Measurements from ENCODE around the gene PLEKHO1. TPM values are rescaled to one million over a fixed set of nuclear protein-coding genes. Genes with fewer than 3 reads are reported as not detected.

PLEKHO1 gene
- total RNA-seq, 2 experiments from 2014 or later: 34.2 to 35.0 TPM

DNA sequence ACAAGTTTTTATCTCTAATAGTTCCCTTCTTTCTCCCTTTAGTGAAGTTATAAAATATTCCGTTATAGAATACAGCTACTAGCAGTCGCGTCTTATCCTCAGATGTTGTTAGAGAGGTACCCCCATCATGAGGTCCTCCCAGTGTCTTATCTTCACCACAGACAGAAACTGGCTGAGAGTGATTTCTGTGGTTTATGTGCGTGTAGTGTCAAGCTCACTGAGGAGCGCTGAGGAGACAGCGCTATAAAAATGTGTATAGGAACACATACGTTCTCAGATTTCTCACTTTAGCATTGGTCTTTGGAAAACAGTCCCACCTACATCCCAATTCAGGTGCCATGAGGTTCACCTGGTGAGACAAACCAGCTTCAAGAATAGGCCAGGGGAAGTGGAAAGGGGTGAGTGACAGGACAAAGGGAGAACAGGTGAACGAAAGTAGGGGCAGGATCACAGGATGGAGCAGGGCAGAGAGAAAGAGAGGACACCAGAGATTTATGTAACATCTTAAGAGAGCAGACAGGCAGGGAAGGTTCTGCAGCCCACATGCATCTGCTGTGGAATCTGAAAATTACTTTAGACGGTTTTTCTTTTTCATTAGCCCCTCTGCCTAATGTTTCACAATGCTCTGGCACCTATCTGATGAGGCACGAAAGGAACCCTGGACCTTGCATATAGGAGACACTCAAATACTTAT is 2.7 kb upstream of the PLEKHO1 start:
- ChIA-PET CTCF (interaction anchor here (1.4 kb wide), 1 partner anchor 18 kb away, joined by 4 read pairs; no protein-coding TSS in a partner anchor), POLR2A (no interaction called here)

DNA sequence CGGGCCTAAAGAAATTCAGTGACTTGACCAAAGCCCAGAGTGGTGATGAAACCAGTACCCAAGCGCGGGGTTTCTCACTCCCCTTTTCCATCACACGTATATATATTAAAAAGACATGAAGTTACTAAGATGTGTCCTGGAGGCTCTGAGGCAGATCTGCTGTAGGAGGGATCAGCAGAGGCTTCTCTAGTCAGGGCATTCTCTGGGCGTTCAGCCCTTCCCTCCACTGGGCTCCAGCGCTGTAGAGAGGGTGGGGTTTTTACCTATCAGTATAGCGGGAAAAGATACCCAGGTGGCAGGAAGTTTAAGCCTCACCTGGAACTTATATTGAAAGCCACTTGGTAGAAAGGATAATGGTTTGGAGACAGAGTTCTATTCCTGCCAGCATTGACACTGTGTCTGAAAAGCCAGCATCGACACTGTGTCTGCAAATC is 862 bp upstream of the PLEKHO1 start:
- ChIA-PET POLR2A (interaction anchor here (1.5 kb wide), 1 partner anchor 57 kb away, joined by 3 read pairs; no protein-coding TSS in a partner anchor), CTCF (no interaction called here)

DNA sequence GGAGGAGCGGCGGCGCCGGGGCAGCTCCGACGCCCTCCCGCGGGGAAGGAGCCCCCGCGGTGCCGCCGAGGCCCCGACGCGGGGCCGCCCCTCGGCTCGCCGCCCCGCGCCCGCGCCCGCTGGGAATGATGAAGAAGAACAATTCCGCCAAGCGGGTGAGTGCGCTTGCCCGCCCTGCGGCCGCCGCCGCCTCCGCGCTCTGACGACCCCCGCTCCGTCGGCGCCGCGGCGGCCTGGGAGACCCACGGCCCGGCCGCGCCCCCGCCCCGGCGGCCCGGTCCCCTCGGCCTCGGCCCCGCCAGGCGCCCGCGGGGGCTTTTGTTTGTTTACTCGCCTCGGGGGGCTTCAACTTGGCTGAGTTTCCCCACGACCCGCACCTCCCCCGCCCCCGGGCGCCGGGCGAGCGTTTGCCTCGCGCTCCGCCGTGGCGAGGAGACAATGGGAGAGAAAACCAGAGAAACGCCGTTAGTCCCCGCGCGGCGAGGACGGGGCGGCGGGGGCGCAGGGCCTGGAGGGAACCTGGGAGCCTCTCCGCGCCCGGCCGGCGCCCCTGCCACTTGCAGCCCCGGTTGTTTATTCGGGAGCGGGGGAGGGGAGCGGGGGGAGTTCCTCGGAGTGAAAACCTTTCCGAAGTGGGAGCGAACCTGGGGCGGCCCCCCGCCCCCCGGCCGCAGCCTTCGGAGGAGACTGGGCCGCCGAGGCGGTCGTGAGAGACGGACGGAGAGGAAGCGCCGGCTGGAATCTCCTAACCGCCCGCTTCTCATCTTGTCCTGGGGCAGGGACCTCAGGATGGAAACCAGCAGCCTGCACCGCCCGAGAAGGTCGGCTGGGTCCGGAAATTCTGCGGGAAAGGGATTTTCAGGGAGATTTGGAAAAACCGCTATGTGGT is 661 bp downstream of the PLEKHO1 start:
- ChIA-PET CTCF (interaction anchor here (0.7 to 1.1 kb wide), 3 partner anchors 11 to 37 kb away, joined by 3 read pairs; no protein-coding TSS in a partner anchor), POLR2A (interaction anchor here (0.8 to 1.5 kb wide), 7 partner anchors 10 to 269 kb away, joined by 3 to 5 read pairs (median 3); partner anchors contain the start of gene RPRD2)

DNA sequence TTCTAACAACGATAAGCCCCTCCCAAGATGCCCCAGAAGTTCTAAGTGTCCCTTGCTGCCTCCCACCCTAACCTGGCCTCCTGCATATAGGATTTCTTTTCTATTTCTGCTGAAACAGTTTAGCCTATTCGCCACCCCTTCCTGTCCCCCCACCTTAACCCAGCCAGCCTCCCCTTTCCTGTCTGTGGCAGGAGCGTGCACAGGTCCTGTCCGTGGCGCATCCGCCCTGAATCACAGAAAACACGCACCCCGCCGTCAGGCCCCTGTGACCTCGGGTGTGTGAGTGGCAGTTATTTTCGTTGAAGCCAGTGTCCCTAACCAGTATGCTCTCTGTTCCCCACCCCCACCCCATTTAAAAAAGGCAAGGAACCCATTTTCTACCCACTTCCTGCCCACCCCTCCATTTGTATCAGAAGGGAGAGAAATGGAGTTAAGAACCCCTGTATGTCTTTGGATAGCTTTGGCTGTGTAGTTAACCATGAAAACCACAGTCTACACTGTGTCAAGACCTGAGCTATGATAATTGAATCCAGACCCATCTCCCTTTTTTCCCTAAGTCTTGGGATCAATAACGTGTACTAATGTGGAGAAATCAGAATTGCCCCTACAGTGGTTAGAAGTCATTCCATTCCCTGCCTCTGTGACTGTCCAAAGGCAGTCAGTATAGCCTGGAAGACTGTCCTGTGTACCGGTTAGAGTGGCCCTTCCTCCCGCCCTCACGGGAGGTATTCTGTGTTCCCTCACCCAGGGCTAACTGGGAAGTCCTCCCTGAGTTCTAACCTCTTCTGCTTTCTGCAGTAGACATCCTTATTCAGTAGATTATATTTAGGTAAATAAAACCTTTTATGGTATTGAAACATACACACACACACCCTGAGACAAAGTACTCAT is 1.8 kb downstream of the PLEKHO1 start:
- POLR2A ChIA-PET: interaction anchor here (0.6 to 0.7 kb wide), 2 partner anchors 20 to 81 kb away, joined by 4 to 6 read pairs; no protein-coding TSS in a partner anchor
- CTCF ChIA-PET: interaction anchor here (0.6 to 1.6 kb wide), 6 partner anchors 15 to 147 kb away, joined by 3 to 4 read pairs (median 4); no protein-coding TSS in a partner anchor

DNA sequence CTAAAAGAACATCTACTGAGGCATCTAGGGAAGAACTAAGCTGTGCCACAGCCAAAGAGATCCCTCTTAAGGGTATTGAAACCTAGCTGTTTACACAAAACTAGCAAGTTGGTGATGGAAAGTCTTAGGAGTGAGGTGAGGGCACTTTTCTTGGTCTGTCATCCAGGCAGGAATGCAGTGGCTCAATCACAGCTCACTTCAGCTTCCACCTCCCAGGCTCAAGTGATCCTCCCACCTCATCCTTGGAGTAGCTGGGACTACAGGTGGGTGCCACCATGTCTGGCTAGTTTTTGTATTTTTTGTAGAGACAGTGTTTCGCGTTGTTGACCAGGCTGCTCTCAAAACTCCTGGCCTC is 2.4 kb downstream of the PLEKHO1 start:
- ChIA-PET CTCF (interaction anchor here (1.0 to 1.6 kb wide), 4 partner anchors 14 to 147 kb away, joined by 3 to 4 read pairs (median 4); no protein-coding TSS in a partner anchor), POLR2A (interaction anchor here (0.5 to 0.6 kb wide), 2 partner anchors 19 to 158 kb away, joined by 4 to 6 read pairs; no protein-coding TSS in a partner anchor)

DNA sequence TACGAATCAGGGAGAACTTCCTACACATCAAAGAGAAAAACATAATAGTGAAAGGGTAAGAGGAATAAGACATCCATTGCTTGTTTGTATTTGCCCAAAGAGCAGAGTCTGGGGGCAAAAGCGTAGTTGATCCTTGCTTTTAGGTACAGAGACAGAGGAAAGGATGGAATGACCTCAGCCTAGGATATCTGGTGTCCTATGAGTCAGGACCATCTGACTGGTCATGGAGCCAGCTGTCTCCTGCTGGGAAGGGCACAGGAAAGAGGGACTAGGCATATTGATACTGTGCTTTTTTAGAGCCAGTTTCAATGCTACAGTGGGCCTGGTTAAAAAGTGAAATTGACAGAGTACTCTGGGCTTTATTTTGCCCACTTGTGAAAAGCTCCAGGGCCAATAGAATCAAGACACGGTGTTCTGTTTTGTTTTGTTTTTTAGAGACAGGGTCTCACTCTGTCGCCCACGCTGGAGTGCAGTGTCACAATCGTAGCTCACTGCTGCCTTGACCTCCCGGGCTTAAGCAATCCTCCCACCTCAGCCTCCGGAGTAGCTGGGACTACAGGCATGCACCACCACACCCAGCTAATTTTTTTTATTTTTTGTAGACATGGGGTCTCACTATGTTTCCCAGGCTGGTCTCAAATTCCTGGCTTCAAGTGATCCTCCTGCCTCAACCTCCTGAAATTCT is 3.2 kb downstream of the PLEKHO1 start:
- POLR2A ChIA-PET: interaction anchor here (0.5 kb wide), 1 partner anchor 158 kb away, joined by 6 read pairs; no protein-coding TSS in a partner anchor
- CTCF ChIA-PET: interaction anchor here (1.0 to 1.5 kb wide), 6 partner anchors 13 to 146 kb away, joined by 3 to 4 read pairs (median 3); no protein-coding TSS in a partner anchor

DNA sequence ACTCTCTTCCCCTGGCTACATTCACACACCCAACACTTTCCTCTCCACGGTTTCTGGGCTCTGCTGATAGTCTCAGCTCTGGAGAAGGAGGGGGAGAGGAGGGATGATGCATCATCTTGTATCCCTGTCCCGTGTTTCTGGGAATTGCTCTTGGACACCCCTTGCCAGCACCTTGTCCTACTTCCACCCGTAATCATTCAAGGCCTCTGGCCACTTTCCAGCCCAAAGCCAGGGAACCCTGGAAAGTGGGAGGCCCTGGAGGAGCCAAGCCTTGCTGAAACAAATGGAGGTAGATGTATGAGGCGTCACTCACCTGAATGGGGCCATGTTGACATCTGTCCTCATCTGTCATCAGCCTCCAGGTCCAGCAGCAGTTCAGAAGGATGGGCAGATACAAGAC is 4.4 kb downstream of the PLEKHO1 start:
- ChIA-PET CTCF (interaction anchor here (1.0 to 1.6 kb wide), 3 partner anchors 11 to 17 kb away, joined by 3 read pairs; no protein-coding TSS in a partner anchor), POLR2A (interaction anchor here (1.1 kb wide), 1 partner anchor 26 kb away, joined by 6 read pairs; no protein-coding TSS in a partner anchor)

DNA sequence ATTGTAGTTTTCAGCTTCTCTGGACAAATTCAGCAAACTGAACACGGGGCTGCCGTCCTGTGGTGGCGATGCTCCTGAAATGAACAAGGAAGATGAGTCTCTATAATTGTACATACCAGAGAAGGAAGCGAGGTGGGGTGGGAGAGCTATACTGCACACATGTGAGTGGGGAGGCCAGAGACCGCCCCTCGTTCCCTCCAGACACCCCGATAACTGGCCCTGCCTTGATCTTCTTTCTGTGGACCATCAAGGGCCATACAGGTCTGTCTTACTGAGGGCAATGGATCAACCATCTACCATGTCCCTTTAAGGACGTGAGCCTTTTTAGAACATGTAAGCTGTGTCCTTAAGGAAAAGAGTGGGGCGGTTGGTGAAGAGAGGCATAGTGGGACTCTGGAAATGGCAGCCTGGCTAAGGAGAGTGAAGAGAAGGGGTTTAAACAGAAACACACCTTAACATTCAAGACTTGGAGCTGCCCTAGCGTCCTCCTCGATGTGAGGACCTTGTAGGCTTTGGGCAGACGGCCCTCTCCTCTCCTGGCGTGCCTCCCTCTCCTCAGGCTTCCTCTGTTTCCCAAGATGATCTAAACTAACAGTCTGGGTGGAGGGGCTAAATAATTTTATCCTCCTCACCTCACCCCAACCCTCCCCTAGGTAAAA is 5.8 kb downstream of the PLEKHO1 start:
- POLR2A ChIA-PET: no interaction called here
- CTCF ChIA-PET: interaction anchor here (0.9 to 1.6 kb wide), 3 partner anchors 14 to 31 kb away, joined by 3 to 4 read pairs (median 4); no protein-coding TSS in a partner anchor

DNA sequence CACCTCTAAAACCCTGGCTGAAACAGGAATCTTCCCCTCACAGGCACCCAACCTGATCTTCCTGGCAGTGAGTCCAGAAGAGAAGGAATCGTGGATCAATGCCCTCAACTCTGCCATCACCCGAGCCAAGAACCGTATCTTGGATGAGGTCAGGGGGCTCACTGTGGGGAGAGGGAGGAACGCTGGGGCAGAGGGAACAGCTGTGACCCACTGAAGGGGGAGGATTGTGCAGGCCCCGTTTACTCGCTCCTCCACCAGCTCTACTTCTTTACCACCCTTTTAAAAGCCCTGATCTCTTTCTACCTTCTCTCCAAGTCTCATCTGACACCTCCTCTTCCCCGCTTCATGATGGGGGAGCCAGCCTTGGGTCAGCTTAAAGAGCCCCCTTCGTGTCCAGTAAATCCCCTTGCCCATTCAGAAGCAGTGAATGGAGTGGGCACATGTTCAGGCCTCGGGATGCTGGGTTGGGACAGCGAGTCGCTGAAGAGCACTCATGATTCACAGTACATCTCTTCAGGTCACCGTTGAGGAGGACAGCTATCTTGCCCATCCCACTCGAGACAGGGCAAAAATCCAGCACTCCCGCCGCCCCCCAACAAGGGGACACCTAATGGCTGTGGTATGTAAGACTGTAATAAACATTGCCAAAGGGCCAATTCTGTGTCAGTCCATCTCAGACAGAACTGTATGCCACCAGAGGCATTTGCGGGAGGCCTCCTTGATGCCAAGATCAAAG is 7.3 kb downstream of the PLEKHO1 start:
- ChIA-PET CTCF (no interaction called here), POLR2A (no interaction called here)

DNA sequence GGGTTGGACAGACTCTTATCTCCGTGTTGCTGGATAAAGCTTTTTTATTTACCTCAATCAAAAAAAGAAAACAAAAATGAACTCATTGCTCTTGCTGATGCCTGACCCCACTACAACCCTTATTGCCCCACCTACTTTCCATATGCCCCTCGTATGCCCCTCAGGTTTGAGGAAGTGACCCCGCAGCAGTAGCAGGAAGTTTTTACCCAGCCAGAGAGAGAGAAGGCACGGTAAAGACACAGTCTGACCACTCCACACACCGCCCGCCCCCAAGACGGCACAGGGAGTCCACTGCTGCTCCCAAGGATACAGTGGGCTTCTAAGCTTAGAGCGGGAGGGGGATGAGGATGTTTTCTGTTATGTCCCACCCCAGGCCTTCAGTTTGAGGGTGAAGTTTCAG is 9.8 kb downstream of the PLEKHO1 start:
- ChIA-PET CTCF (interaction anchor here (1.0 to 1.6 kb wide), 3 partner anchors 9 to 85 kb away, joined by 3 read pairs; no protein-coding TSS in a partner anchor), POLR2A (no interaction called here)

DNA sequence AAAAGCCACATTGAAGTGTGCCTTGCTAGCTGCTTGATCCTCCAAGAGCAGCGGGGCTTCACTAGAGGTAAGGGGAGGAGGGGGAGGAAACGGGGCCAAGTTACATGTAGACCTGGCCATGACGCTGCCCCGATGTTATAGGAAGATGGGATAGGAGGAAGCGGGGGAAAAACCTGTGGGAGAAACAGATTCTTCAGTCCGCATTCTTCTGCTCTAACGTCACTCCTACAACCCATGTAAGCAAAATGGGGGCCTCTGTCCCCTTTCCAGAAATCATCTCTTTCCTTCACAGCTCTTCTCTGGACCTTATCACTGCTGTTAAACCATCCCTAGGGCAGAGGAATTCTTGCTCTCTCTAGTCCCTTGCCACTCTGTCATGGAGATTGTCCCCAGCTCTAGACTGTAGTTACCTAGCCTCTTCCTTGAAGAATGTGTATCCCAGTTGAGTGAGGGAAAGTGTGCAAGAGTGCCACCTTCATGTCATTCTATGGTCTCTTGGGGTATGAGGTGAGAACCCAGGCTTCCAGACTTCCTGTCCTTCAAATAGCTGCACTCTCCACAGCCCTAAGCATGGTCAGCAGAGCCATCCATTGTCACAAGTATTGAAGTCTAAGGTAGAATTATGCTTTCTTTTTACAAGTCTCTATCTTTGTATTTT is 11.4 kb downstream of the PLEKHO1 start:
- CTCF ChIA-PET: interaction anchor here (0.8 kb wide), 1 partner anchor 11 kb away, joined by 3 read pairs; no protein-coding TSS in a partner anchor
- POLR2A ChIA-PET: interaction anchor here (0.7 to 1.4 kb wide), 3 partner anchors 11 to 275 kb away, joined by 4 to 5 read pairs (median 4); partner anchors contain the start of gene PLEKHO1

DNA sequence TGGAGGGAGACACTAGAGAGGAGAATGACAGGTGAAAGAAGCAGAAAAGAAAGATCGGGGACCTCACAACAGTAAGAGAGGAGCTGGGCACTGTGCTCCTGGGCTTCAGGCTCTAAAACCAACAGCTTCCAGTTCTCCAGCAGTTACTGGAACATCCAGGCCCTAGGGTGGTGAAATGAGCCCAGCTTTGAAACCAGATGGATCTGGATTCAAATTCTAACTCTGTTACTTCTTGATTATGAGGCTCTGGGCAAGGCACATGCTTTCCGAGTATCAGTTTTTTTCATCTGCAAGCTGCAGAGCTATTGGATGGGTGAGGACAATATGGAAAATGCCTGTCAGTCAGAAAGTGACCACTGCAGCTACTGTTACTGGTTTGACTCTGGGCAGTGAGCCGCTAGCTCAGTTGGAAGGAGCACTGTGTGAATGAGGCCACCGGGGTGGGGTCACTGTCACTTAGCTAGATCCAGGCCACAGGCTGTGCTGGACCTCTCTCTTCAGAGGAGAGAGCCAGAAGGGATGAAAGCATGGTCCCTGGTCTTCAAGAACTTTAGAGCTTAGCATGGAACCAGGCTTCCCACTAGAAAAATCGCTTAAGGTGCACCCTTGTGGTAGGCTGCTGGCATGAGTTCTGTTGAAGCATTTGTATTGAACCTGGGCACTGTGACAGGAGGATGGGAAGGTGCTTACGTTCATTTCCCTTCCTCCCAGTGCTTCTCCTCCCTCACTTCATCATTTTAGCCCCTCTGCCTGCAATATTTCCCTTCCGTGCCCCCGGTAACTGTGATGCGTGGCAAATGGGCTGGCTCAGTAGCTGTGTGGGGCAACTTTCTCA is 12.2 kb downstream of the PLEKHO1 start:
- POLR2A ChIA-PET: interaction anchor here (0.6 to 1.4 kb wide), 3 partner anchors 12 to 164 kb away, joined by 4 read pairs; partner anchors contain the start of gene PLEKHO1
- CTCF ChIA-PET: interaction anchor here (0.6 to 0.8 kb wide), 4 partner anchors 12 to 89 kb away, joined by 3 to 4 read pairs (median 4); no protein-coding TSS in a partner anchor

DNA sequence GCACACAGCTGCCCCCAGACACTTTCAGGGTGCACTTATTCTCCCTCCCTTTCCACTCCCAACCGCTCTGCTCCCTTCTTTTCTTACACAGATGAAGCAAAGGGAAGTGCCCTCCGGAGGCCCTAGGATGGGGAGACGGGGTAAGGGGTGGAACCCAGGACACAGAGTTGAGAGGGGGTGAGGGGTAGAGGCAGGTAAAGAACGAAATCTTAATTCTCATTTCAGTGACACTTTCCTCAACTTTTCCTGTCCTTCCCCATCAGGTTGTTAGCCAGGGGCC is 12.8 kb downstream of the PLEKHO1 start:
- CTCF ChIA-PET: interaction anchor here (0.6 to 0.7 kb wide), 3 partner anchors 31 to 89 kb away, joined by 3 to 4 read pairs (median 4); no protein-coding TSS in a partner anchor
- POLR2A ChIA-PET: interaction anchor here (1.3 kb wide), 1 partner anchor 12 kb away, joined by 4 read pairs; the partner anchor contains the start of gene PLEKHO1

DNA sequence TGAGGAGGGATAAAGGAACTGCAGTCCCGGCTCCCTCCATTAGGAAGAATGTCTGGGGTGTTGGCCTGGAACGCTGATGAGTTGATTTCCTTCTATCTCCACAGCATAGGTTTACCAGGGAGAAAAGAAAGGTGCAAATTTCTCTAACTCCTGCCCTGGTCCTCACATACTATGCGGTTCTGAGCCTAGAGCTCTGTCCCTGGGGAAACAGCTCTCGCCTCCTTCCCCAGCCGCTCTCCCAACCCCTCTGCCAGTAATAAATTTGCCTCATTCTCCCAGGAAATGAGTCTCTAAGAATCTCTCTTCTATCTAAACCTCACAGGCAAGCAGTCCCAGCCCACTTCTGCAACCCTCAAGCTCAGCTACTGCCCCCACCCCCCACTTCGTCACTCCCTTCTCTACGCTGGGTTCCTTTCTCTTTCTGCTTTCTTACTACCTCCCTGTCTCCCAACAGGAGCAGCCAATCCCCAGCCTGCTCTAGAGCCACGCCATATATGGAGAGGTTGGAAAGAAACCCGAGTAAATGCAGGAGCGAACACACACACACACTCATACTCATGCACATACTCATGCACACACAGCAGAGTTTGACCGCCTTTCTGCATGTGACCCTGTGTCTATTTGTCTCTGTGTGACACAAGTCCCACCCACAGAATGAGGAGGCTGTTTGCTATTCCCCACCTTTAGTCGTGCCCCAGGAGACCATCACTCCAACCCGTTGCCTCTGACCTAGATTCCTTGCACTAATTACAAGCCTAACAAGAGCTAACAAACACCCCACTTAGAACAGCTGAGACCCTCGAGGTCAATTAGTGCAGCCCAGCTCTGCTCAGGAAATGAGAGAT is 13.4 kb downstream of the PLEKHO1 start:
- ChIA-PET POLR2A (interaction anchor here (1.3 kb wide), 1 partner anchor 13 kb away, joined by 4 read pairs; the partner anchor contains the start of gene PLEKHO1), CTCF (interaction anchor here (2.3 kb wide), 1 partner anchor 90 kb away, joined by 5 read pairs; no protein-coding TSS in a partner anchor)
